Muscle of leg (tissue), 11 donors: ENCODE results near the gene R3HDM2. TPM values are rescaled to one million over a fixed set of nuclear protein-coding genes. Genes with fewer than 3 reads are reported as not detected.
"Not testable (repeated sequence)": the region's sequence is repeated elsewhere in the genome, so short reads cannot be mapped to it uniquely, and the experiment has no call there.

Experiments
- DNase-seq: peaks from one replicate; pipeline ENCODE4 v3.0.0; 2013
- H3K27ac ChIP-seq: one replicate; pipeline ENCODE4 v1.5.1; 2013; ENCODE audit warnings: mild to moderate bottlenecking, low read length, control low read depth
- H3K27me3 ChIP-seq: one replicate; pipeline ENCODE4 v1.6.1; 2013; ENCODE audit warnings: low read length; ENCODE audit not compliant: control insufficient read depth, insufficient read depth
- H3K36me3 ChIP-seq: one replicate; pipeline ENCODE4 v1.6.1; 2013; ENCODE audit warnings: low read length; ENCODE audit not compliant: control insufficient read depth, insufficient read depth
- H3K4me1 ChIP-seq: one replicate; pipeline ENCODE4 v1.6.1; 2013; ENCODE audit warnings: low read length; ENCODE audit not compliant: control insufficient read depth, insufficient read depth
- H3K4me3 ChIP-seq: one replicate; pipeline ENCODE4 v1.5.1; 2013; ENCODE audit warnings: low read length, control low read depth
- H3K9me3 ChIP-seq: replicated peaks from 2 replicates; pipeline ENCODE4 v1.6.1; 2013; ENCODE audit warnings: low read depth, low read length; ENCODE audit not compliant: control insufficient read depth
- WGBS: methylation state at CpG from one replicate; pipeline ENCODE4 v1.1.5; 2013; ENCODE audit warnings: missing lambda C conversion rate; ENCODE audit not compliant: insufficient coverage; 5-methylcytosine and 5-hydroxymethylcytosine counted together
- polyA plus RNA-seq, 8 donors: library from polyadenylated mRNA; unstranded; fragments of 120-200 nt; gene quantifications; one replicate each; pipeline versions ENCODE4 v1.2.1 to v1.2.3, GENCODE V29; 2013; ENCODE audit warnings: inconsistent platforms in 1 of 8, low replicate concordance in 1 of 8; ENCODE audit not compliant: insufficient read length in 8 of 8, insufficient read depth in 1 of 8
- total RNA-seq: library from RNA; stranded (reverse); fragments of 120-200 nt; gene quantifications from one replicate; pipeline ENCODE4 v1.2.4, GENCODE V29; 2013

R3HDM2 gene
- total and polyA plus RNA-seq, 9 donors, result 20.2 to 52.6 (median 39.6) TPM

DNA sequence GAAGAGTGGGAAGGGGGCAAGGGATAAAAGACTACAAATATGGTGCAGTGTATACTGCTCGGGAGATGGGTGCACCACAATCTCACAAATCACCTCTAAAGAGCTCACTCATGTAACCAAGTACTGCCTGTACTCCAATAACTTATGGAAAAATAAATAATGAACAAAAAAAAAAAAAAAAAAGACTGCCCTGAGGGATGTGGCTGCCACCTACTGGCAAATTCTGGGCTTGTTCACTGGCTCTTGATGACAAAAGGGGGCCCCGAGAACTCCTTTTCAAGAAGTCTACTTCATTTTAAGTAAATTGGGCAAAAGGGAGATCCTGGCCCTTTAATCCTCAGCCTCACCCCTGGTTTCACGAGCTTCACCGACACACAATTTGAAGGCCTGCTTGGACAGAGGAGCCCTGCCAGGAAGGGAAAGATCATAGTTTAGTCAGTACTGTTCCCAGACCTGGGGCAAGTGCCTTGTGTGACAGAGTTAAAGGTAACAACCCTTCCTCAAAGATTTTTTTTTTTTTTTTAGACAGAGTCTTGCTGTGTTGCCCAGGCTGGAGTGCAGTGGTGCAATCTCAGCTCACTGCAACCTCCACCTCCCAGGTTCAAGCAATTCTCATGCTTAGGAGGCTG is 153.8 kb downstream of the R3HDM2 start:
- no peaks in the 10 kb centered on the region for H3K27me3 ChIP-seq
- no peak for DNase-seq
- H3K36me3 ChIP-seq, result peaks cover 48% of the 10 kb centered on the region
- H3K27ac ChIP-seq, result no peak overlapping the region
- no peak overlapping the region for H3K4me3 ChIP-seq
- H3K9me3 ChIP-seq, result no peaks in the 10 kb centered on the region
- no CpG with 5 or more reads among the region's 4 CpGs for WGBS
- peaks cover 15% of the 10 kb centered on the region for H3K4me1 ChIP-seq

DNA sequence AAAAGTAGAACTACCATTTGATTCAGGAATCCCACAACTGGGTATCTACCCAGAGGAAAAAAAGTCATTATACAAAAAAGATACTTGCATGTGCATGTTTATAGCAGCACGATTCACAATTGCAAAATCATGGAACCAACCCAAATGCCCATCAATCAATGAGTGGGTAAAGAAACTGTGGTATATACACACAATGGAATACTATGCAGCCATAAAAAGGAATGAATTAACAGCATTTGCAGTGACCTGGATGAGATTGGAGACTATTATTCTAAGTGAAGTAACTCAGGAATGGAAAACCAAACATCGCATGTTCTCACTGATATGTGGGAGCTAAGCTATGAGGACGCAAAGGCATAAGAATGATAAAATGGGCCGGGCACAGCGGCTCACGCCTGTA is 154.6 kb downstream of the R3HDM2 start:
- not testable (repeated sequence) for DNase-seq, H3K9me3 ChIP-seq, H3K4me3 ChIP-seq, H3K27ac ChIP-seq, H3K27me3 ChIP-seq
- peaks cover 48% of the 10 kb centered on the region for H3K36me3 ChIP-seq
- WGBS, result 89% methylated on average over 3 of the region's 6 CpGs
- H3K4me1 ChIP-seq, result peaks cover 19% of the 10 kb centered on the region

DNA sequence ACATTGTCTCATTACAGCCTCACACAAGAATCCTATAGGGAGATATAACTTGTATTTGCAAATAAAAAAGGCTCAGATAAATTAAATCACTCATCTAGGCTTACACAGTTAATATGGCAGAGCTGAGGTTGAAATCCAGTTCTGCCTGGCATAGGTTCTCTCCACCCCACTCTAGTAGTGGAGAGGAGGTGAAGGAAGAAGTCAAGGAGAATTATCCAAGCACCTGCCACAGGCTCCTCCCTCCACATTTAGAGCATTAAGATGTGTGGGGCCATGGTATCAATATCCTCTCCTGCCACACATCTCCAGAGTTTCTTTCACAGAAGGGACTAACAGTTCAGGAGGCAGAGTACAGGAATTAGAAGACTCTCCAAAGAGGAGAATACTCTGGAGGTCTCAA is 157.3 kb downstream of the R3HDM2 start:
- peaks cover 50% of the 10 kb centered on the region for H3K36me3 ChIP-seq
- DNase-seq, result no peak
- no peaks in the 10 kb centered on the region for H3K27me3 ChIP-seq
- H3K9me3 ChIP-seq, result no peaks in the 10 kb centered on the region
- no peak overlapping the region for H3K4me3 ChIP-seq
- peak overlapping the region; percentile 68 for H3K27ac ChIP-seq
- peaks cover 19% of the 10 kb centered on the region for H3K4me1 ChIP-seq

DNA sequence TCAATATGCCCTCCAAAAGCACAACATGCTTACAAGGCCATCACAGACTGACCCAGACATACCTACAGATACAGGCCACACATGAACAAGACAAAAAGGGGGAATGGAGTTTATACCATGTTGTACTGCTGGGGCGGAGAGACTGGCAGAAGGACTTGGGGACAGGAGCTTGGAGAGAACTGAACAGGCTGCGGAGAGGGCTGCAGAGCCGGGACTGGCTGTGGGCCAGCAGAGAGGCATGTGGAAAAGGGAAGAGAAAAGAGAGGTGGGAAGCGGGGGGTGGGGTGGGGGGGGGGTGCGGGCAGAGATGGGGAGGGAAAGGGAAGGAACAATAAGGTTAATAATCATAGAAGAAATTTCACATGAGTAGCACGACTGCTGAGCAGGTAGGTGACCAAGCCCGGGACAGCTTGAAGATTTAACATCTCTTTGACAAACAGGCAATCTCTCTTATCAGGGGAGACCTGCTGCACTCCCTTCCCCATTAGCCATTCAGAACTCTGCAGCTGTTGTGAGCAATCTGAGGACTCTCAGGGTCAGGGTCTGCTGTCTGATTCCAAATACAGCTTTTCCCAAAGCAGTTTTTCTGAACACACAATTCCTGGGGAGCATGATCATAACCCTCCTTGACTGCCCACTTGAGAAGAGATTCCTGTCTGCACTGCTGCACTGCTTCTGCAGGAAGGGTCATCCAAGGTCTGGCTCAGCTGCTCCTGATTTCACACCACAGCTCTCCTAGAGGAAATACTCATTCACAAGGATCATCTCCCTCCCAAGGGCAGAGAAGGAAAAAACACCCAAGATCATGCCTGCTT is 158.3 kb downstream of the R3HDM2 start:
- WGBS, result 38% methylated on average over 3 of the region's 7 CpGs
- DNase-seq, result peak; percentile 63
- peak overlapping the region; percentile 68 for H3K27ac ChIP-seq
- no peaks in the 10 kb centered on the region for H3K27me3 ChIP-seq
- H3K4me3 ChIP-seq, result no peak overlapping the region
- peaks cover 19% of the 10 kb centered on the region for H3K4me1 ChIP-seq
- H3K9me3 ChIP-seq, result no peaks in the 10 kb centered on the region
- H3K36me3 ChIP-seq, result peaks cover 50% of the 10 kb centered on the region

DNA sequence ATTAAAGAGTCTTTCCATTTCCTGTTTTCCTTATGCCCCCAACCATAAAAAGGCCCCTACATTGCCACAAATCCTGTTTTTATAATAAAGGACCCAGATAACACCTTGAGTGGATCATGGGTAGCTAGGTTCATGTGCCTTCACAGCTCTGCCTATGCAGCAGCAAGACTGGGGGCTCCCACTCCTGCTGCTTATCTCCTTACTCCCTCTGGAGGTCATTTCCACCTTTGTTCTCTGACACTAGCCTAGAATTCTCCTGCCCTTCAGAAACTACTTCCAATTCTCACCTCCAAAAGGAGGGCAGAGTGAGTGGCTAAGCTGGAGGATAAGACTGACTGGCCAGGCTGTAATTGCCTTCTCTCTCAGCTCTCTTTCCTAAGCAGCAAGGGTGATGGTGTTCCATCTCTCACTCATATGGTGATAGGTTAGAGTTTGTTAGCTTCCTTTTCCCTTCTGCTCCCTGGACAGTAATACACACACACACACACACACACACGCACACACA is 159.8 kb downstream of the R3HDM2 start:
- no CpG with 5 or more reads among the region's 1 CpG for WGBS
- no peak for DNase-seq
- no peaks in the 10 kb centered on the region for H3K9me3 ChIP-seq
- H3K4me3 ChIP-seq, result no peak overlapping the region
- no peak overlapping the region for H3K27ac ChIP-seq
- no peaks in the 10 kb centered on the region for H3K27me3 ChIP-seq
- H3K36me3 ChIP-seq, result peaks cover 49% of the 10 kb centered on the region
- H3K4me1 ChIP-seq, result peaks cover 23% of the 10 kb centered on the region

DNA sequence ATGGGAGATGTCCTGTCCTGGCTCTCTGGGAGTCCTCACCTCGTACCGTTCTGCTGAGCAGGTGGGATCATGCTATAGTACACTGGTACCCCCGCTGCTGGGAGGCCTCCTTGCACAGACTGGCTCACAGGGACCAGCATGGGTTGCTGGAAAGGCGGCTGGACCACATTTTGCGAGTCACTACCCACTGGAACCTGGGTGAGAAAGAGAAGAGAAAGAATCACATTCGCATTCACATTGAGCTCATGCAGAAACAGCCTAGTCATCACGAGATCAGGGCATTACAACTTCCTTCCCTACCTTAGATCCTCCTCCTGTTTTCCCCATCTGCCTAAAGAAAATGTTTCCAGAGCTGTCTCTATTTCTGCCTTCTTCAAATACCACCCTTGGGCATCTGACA is 162.6 kb downstream of the R3HDM2 start:
- H3K9me3 ChIP-seq, result no peaks in the 10 kb centered on the region
- H3K36me3 ChIP-seq, result peaks cover 44% of the 10 kb centered on the region
- DNase-seq, result no peak
- no peaks in the 10 kb centered on the region for H3K27me3 ChIP-seq
- no peak overlapping the region for H3K4me3 ChIP-seq
- peaks cover 36% of the 10 kb centered on the region for H3K4me1 ChIP-seq
- no peak overlapping the region for H3K27ac ChIP-seq
- 87% methylated on average over 6 of the region's 7 CpGs for WGBS

DNA sequence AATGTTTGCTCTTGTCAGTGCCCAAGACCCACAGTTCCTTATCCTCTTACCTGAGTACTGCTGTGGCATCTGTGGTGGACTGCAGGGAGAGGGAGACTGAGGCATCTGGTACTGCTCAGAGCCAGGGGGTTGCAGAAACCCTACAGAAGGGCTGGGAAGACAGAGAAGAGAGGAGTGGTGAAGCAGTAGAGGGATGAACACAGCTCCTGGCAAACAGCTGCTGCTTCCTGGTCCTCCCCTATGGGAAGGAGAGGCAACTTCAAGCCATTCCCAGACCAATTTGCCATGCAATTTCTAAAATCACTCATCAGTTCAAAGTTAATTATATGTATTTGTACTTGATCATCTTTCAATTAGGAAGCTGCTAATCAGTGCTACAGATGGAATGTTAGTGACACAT is 164.2 kb downstream of the R3HDM2 start:
- peaks cover 42% of the 10 kb centered on the region for H3K36me3 ChIP-seq
- peak overlapping the region; percentile 21 for H3K27ac ChIP-seq
- H3K9me3 ChIP-seq, result no peaks in the 10 kb centered on the region
- DNase-seq, result no peak
- no peaks in the 10 kb centered on the region for H3K27me3 ChIP-seq
- H3K4me1 ChIP-seq, result peaks cover 29% of the 10 kb centered on the region
- H3K4me3 ChIP-seq, result no peak overlapping the region

DNA sequence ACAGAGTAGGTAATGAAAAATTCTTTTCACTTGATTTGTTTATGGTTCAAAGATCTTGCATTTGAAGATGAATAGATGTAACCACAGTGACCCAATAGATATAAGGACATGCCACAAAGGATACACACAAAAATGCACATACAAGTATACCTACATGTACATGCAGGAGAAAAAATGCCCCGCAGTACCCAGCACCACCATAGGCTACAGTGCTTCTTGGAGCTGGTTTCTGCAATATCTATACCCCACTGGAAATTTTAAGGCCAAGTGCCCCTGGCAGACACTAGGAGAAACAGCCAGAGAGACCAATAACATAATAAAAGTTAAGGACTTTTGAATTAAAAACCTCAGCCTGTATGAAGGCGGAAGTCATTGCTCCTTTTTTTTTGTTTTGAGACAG is 167.7 kb downstream of the R3HDM2 start:
- WGBS, result no CpG with 5 or more reads among the region's 2 CpGs

DNA sequence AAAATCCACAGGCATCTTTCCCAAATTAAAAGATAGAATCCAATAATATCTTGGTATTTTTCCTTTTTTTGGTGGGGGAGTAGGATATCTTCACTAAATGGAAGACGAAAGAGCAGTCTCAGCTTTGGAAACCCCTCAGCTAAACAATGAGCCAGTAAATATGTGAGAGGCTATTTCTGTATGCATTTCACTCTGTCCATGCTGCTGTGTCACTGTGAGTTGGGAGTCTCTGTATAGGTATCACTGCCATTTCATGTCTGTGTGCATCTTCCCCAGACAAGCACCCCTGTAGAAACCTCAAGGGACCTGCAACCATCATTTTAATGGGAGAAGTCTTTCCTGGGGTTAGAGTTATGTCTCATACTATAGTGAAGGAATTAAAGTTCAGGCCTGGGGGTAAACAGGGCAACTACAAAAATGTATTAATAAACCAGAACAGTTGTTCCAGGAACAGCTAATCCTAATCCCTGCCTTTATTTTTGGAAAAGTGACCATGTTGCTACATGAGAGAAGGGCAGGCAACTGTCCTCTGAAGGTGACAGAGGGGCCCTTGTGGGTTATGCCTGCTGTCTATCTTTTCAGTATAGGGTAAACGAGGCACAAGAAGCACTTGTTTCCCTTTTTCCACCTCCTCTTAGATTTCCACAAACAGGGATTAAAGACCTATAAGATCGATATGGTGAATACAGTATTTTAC is 168.6 kb downstream of the R3HDM2 start:
- peak overlapping the region; percentile 67 for H3K27ac ChIP-seq
- no peak for DNase-seq
- H3K4me3 ChIP-seq, result no peak overlapping the region
- H3K9me3 ChIP-seq, result no peaks in the 10 kb centered on the region
- H3K4me1 ChIP-seq, result peaks cover 55% of the 10 kb centered on the region
- WGBS, result no CpG with 5 or more reads among the region's 3 CpGs
- peaks cover 45% of the 10 kb centered on the region for H3K36me3 ChIP-seq
- H3K27me3 ChIP-seq, result no peaks in the 10 kb centered on the region

More for the DNA sequence above, 167.7 kb downstream of the R3HDM2 start:
- H3K36me3 ChIP-seq, result peaks cover 39% of the 10 kb centered on the region
- H3K27ac ChIP-seq, result peak overlapping the region; percentile 67
- no peaks in the 10 kb centered on the region for H3K9me3 ChIP-seq
- no peak for DNase-seq
- H3K4me3 ChIP-seq, result no peak overlapping the region
- H3K27me3 ChIP-seq, result no peaks in the 10 kb centered on the region
- H3K4me1 ChIP-seq, result peaks cover 55% of the 10 kb centered on the region

DNA sequence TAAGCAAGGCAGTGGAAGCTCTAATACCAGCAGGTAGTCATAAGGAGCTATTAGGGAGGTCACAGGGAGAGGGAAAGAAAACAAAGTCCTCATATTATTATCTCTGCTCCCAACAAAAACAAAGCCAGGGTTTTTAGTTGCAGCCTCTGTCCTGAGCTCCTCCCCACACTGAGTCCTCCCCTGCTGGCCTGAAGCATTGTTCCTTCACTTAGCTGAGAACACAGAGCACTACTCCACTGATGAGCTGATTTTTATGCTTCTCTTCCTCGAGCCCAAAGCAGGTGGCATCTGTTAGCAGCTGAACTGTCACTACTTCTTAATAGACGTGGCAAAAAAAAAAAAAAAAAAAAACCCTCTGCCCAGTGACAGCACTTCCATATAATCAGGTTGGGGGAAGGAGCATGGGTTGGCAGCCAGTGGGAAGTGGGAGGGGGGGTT is 169.4 kb downstream of the R3HDM2 start:
- Histone ChIP-seq H3K4me1 (peaks cover 52% of the 10 kb centered on the region), H3K9me3 (no peaks in the 10 kb centered on the region), H3K4me3 (no peak overlapping the region), H3K27me3 (no peaks in the 10 kb centered on the region), H3K27ac (peak overlapping the region; percentile 67), H3K36me3 (peaks cover 46% of the 10 kb centered on the region)
- no CpG with 5 or more reads among the region's 2 CpGs for WGBS
- DNase-seq, result peak; percentile 59
